A673 (cell line): ENCODE measurements around the gene DMD. TPM values are rescaled to one million over a fixed set of nuclear protein-coding genes. Genes with fewer than 3 reads are reported as not detected.

Experiments
- BruUV-seq: library from RNA; stranded (reverse); fragments of 400-500 nt; replicated peaks from 2 replicates; lab custom pipeline; 2021; lab: Mats Ljungman, UMichigan
- CTCF ChIA-PET: fragments of 300-600 bp; sonication (Branson Sonifier 250); formaldehyde crosslinking; loops from one replicate; lab custom pipeline; 2022; ENCODE audit warnings: antibody characterized with exemption; lab: Charles Lee
- POLR2A ChIA-PET: fragments of 300-600 bp; sonication (Branson Sonifier 250); formaldehyde crosslinking; loops from one replicate; lab custom pipeline; 2022; ENCODE audit warnings: antibody characterized with exemption; ENCODE audit not compliant: low non-redundant PET; lab: Charles Lee
- DNase-seq: peaks from one replicate; pipeline ENCODE4 v3.0.0-alpha.2; 2015; ENCODE audit warnings: low spot score
- H3K27ac ChIP-seq: fragments of 200-600 bp; sonication (generic); 2 replicates; pipeline ENCODE4 v1.5.1; 2016; ENCODE audit warnings: mixed run types, low read depth, mild to moderate bottlenecking, mixed read lengths, antibody characterized with exemption, low read length; ENCODE audit not compliant: poor library complexity, severe bottlenecking
- H3K27me3 ChIP-seq: fragments of 200-600 bp; sonication (generic); replicated peaks from 2 replicates; pipeline ENCODE4 v1.6.1; 2017; ENCODE audit warnings: mixed run types, low read depth, mild to moderate bottlenecking, mixed read lengths, antibody characterized with exemption, low read length; ENCODE audit not compliant: insufficient read depth, poor library complexity
- H3K36me3 ChIP-seq: fragments of 200-600 bp; sonication (generic); 2 replicates; pipeline ENCODE4 v1.6.1; 2016; ENCODE audit warnings: mixed run types, mild to moderate bottlenecking, mixed read lengths, antibody characterized with exemption, low read length; ENCODE audit not compliant: insufficient read depth, poor library complexity, severe bottlenecking
- H3K4me1 ChIP-seq: fragments of 200-600 bp; sonication (generic); 2 replicates; pipeline ENCODE4 v1.6.1; 2017; ENCODE audit warnings: mixed run types, mild to moderate bottlenecking, mixed read lengths, antibody characterized with exemption, low read length; ENCODE audit not compliant: insufficient read depth, poor library complexity, severe bottlenecking
- H3K4me3 ChIP-seq: fragments of 200-600 bp; sonication (generic); 2 replicates; pipeline ENCODE4 v1.5.1; 2016; ENCODE audit warnings: low read depth, mixed run types, mild to moderate bottlenecking, mixed read lengths, low read length; ENCODE audit not compliant: poor library complexity, severe bottlenecking
- H3K9me3 ChIP-seq: fragments of 200-600 bp; sonication (generic); 2 replicates; pipeline ENCODE4 v1.6.1; 2016; ENCODE audit warnings: mixed run types, low read depth, mild to moderate bottlenecking, mixed read lengths, antibody characterized with exemption, low read length; ENCODE audit not compliant: poor library complexity, severe bottlenecking
- CTCF ChIP-seq: fragments of 300-800, 200-600 bp; sonication (generic); conservative IDR thresholded peaks from 2 replicates; pipeline ENCODE4 v1.5.1; 2017; ENCODE audit warnings: low read depth, mild to moderate bottlenecking, antibody characterized with exemption, low read length, moderate library complexity, mixed read lengths
- EZH2 ChIP-seq: fragments of 200-600 bp; sonication (generic); IDR thresholded peaks from 2 replicates; pipeline ENCODE4 v1.6.1; 2017; ENCODE audit warnings: borderline replicate concordance, low read depth, mild to moderate bottlenecking, mixed read lengths, antibody characterized with exemption, low read length; ENCODE audit not compliant: poor library complexity, severe bottlenecking
- intact Hi-C: fragments of 100-400 bp; cut with micrococcal nuclease; formaldehyde crosslinking; loops from one replicate; pipeline ENCODE4 v1.10.0; 2022; ENCODE audit not compliant: unreplicated experiment
- total RNA-seq: library from RNA; stranded (reverse); gene quantifications from 2 replicates; pipeline ENCODE4 v1.2.3, GENCODE V29; 2021

The DMD gene
- total RNA-seq, 1 experiment from 2014 or later, result 5.4 TPM

- no TSS peak for BruUV-seq
- Histone ChIP-seq H3K27ac (no peak overlapping the region), H3K9me3 (no peaks in the 10 kb centered on the region), H3K36me3 (no peaks in the 10 kb centered on the region), H3K27me3 (no peaks in the 10 kb centered on the region), H3K4me3 (no peak overlapping the region), H3K4me1 (no peaks in the 10 kb centered on the region)
- no peak for DNase-seq
- intact Hi-C loops, result no loop called here
- TF ChIP-seq EZH2 (no peak), CTCF (no peak)
- ChIA-PET CTCF (no interaction called here), POLR2A (no interaction called here)
Observed at GRCh38 chrX:31743004-31743403, 1468.3 kb downstream of the DMD start.

- no peaks in the 10 kb centered on the region for H3K27me3 ChIP-seq
- DNase-seq, result no peak
- H3K36me3 ChIP-seq, result no peaks in the 10 kb centered on the region
- ChIA-PET POLR2A (no interaction called here), CTCF (no interaction called here)
- BruUV-seq, result no TSS peak
- no peak overlapping the region for H3K27ac ChIP-seq
- no peak for TF ChIP-seq EZH2
- no peak for TF ChIP-seq CTCF
- intact Hi-C loops, result no loop called here
- H3K9me3 ChIP-seq, result no peaks in the 10 kb centered on the region
- no peak overlapping the region for H3K4me3 ChIP-seq
- no peaks in the 10 kb centered on the region for H3K4me1 ChIP-seq
Observed at GRCh38 chrX:31717474-31717873, 1493.9 kb downstream of the DMD start.

GRCh38 chrX:31715675-31716074, 1495.7 kb downstream of the DMD start:
- Histone ChIP-seq H3K4me3 (no peak overlapping the region), H3K4me1 (no peaks in the 10 kb centered on the region), H3K36me3 (no peaks in the 10 kb centered on the region), H3K27ac (no peak overlapping the region), H3K9me3 (no peaks in the 10 kb centered on the region), H3K27me3 (no peaks in the 10 kb centered on the region)
- TF ChIP-seq CTCF, result no peak
- no peak for TF ChIP-seq EZH2
- intact Hi-C loops, result no loop called here
- ChIA-PET CTCF (no interaction called here), POLR2A (no interaction called here)
- peak; percentile 24 for DNase-seq
- no TSS peak for BruUV-seq
